ENCODE measurements around the gene EPHB1. TPM values are rescaled to one million over a fixed set of nuclear protein-coding genes. Genes with fewer than 3 reads are reported as not detected.

The EPHB1 gene
- total RNA-seq, 4 donors from 2014 or later: 0.30 to 5.3 (median 2.6) TPM

GRCh38 chr3:135237371-135238143 is 442.5 kb downstream of the EPHB1 start:
- Histone ChIP-seq H3K4me1 (no peaks in the 10 kb centered on the region), H3K4me3 (no peak overlapping the region), H3K27me3 (no peaks in the 10 kb centered on the region), H3K27ac (no peak overlapping the region), H3K9me3 (no peaks in the 10 kb centered on the region), H3K36me3 (no peaks in the 10 kb centered on the region)
- no peak for DNase-seq (ENCODE audit: low spot score in 2 of 2)
- 37 to 45% methylated on average over 3 of the region's 3 CpGs for WGBS, 2 donors
- no peak for TF ChIP-seq EP300 (IDR thresholded peaks at IDR 0.05)
- TF ChIP-seq POLR2A (IDR thresholded peaks at IDR 0.05): no peak
- TF ChIP-seq, protein P1, sequence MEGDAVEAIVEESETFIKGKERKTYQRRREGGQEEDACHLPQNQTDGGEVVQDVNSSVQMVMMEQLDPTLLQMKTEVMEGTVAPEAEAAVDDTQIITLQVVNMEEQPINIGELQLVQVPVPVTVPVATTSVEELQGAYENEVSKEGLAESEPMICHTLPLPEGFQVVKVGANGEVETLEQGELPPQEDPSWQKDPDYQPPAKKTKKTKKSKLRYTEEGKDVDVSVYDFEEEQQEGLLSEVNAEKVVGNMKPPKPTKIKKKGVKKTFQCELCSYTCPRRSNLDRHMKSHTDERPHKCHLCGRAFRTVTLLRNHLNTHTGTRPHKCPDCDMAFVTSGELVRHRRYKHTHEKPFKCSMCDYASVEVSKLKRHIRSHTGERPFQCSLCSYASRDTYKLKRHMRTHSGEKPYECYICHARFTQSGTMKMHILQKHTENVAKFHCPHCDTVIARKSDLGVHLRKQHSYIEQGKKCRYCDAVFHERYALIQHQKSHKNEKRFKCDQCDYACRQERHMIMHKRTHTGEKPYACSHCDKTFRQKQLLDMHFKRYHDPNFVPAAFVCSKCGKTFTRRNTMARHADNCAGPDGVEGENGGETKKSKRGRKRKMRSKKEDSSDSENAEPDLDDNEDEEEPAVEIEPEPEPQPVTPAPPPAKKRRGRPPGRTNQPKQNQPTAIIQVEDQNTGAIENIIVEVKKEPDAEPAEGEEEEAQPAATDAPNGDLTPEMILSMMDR (IDR thresholded peaks at IDR 0.05): no peak

DNA sequence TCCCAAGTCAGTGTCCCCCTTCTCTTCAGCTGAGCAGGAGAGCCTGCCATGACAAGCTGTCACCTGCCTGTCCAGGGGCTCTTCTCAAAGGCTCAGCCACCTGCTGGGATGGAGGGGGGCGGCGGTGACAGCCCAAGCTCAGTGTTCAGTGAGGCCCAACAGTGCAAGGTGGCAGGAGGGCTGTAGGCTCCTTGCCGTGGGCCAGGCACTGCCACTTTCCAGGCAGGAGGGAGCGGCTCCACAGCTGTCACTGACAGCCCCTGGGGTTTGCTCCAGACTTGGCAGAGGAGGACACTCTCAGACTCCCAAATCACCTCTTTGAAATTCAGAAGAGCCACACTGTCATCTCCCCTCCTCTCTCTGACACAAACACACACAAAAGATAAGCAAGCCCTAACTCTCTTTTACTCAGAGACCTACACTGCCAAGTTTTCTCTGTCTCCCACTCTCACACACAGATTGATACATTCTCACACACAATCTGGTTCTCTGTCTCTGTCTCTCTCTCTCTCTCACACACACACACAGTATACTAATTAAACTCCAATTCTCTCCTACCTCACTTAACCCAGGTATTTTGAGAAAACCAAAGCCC is 443.3 kb downstream of the EPHB1 start:
- no peak for DNase-seq (ENCODE audit: low spot score in 2 of 2)
- H3K27ac ChIP-seq: no peak overlapping the region
- no peaks in the 10 kb centered on the region for H3K9me3 ChIP-seq
- TF ChIP-seq, protein P1 (IDR thresholded peaks at IDR 0.05): no peak
- no peak for TF ChIP-seq POLR2A (IDR thresholded peaks at IDR 0.05)
- TF ChIP-seq EP300 (IDR thresholded peaks at IDR 0.05): no peak
- H3K27me3 ChIP-seq: no peaks in the 10 kb centered on the region
- H3K36me3 ChIP-seq: no peaks in the 10 kb centered on the region
- no peak overlapping the region for H3K4me3 ChIP-seq
- H3K4me1 ChIP-seq: no peaks in the 10 kb centered on the region
- 63 to 68% methylated on average over 4 of the region's 4 CpGs for WGBS, 2 donors

DNA sequence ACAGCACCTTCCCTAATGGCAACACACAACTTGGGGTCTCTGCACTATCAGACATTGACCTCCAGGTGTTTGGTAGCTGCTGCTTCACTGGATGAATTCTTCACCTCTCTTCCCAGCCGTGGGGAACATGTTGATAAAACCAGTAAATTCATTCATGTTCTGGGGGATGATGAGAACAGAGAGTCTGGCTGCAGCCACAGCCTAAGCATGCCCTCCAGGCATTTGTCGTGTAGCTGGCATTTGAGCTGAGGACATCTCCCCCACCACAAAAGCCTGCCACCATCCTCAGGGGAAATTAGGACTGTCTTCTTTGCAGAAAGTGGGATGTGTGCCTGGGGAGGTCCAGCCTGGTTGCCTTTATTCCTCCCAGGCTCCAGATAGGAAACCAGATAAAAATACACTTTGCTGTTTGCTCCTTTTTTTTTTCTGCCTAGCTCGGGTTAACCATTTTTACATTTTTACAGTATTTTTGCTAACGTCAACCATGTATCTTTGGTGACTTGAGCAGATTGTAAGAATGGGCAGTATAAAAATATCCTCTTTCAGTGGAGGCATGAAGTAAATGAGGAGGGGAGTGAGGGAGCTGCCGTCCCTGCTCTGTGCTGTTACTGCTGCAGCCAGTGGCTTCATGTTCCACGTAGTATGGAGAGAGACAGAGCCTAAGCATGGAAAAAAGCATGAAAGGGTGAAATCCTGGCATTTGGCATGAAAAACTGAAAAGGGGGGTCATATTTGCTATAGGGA is 444.0 kb downstream of the EPHB1 start:
- H3K27me3 ChIP-seq: no peaks in the 10 kb centered on the region
- 37 to 39% methylated on average over 6 of the region's 6 CpGs for WGBS, 2 donors
- no peaks in the 10 kb centered on the region for H3K36me3 ChIP-seq
- H3K4me1 ChIP-seq: no peaks in the 10 kb centered on the region
- H3K9me3 ChIP-seq: no peaks in the 10 kb centered on the region
- no peak overlapping the region for H3K27ac ChIP-seq
- TF ChIP-seq, protein P1 (IDR thresholded peaks at IDR 0.05): no peak
- TF ChIP-seq EP300 (IDR thresholded peaks at IDR 0.05) (no peak), POLR2A (IDR thresholded peaks at IDR 0.05) (no peak)
- no peak for DNase-seq (ENCODE audit: low spot score in 2 of 2)
- no peak overlapping the region for H3K4me3 ChIP-seq

DNA sequence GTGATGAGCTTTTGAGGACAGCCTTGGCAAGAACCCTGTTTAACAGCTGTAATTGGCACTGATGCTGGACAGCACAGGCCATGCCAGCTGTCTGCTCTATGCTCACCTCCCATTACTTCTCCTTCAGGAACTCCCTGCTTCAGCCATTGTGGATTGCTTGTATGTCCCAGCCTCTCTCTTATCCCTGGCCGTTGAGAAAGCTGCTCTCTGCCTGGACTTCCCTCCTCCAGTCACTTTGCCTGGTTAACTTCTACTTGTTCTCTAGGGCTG is 444.5 kb downstream of the EPHB1 start:
- Histone ChIP-seq H3K4me3 (no peak overlapping the region), H3K27ac (no peak overlapping the region), H3K36me3 (no peaks in the 10 kb centered on the region), H3K27me3 (no peaks in the 10 kb centered on the region), H3K4me1 (no peaks in the 10 kb centered on the region), H3K9me3 (no peaks in the 10 kb centered on the region)
- 35 to 50% methylated on average over 1 of the region's 1 CpG for WGBS, 2 donors
- TF ChIP-seq POLR2A (IDR thresholded peaks at IDR 0.05) (no peak), EP300 (IDR thresholded peaks at IDR 0.05) (no peak)
- TF ChIP-seq, protein P1 (IDR thresholded peaks at IDR 0.05): no peak
- no peak for DNase-seq (ENCODE audit: low spot score in 2 of 2)

GRCh38 chr3:135240426-135240825 is 445.4 kb downstream of the EPHB1 start:
- Histone ChIP-seq H3K4me1 (no peaks in the 10 kb centered on the region), H3K27ac (no peak overlapping the region), H3K36me3 (no peaks in the 10 kb centered on the region), H3K27me3 (no peaks in the 10 kb centered on the region), H3K9me3 (no peaks in the 10 kb centered on the region), H3K4me3 (no peak overlapping the region)
- TF ChIP-seq EP300 (IDR thresholded peaks at IDR 0.05): no peak
- TF ChIP-seq, protein P1 (IDR thresholded peaks at IDR 0.05): no peak
- TF ChIP-seq POLR2A (IDR thresholded peaks at IDR 0.05): no peak
- no peak for DNase-seq (ENCODE audit: low spot score in 2 of 2)
